Activated T-helper 1 cell treated with anti-CD3 and anti-CD28 coated beads, Interleukin-12 subunit alpha, Interleukin-12 subunit beta, Interleukin-2, Interleukin-4 antibody, amounts not matched to agents 30 ng/mL and 10 ng/mL and 1 ng/mL, durations not matched to agents 14 hours and 24 hours and 36 hours (primary cell): ENCODE measurements around the gene OR2G3. TPM values are rescaled to one million over a fixed set of nuclear protein-coding genes. Genes with fewer than 3 reads are reported as not detected.

Source experiments
- DNase-seq: peaks from one replicate; pipeline ENCODE4 v3.0.0; 2021; ENCODE audit warnings: low spot score
- H3K27ac Mint-ChIP-seq: one replicate; pipeline ENCODE4 v1.8.0; 2021; ENCODE audit warnings: mild to moderate bottlenecking, mixed read lengths
- H3K27me3 Mint-ChIP-seq: one replicate; pipeline ENCODE4 v1.8.0; 2022; ENCODE audit warnings: mild to moderate bottlenecking, moderate library complexity, mixed read lengths; ENCODE audit not compliant: insufficient read depth
- H3K36me3 Mint-ChIP-seq: one replicate; pipeline ENCODE4 v1.8.0; 2021; ENCODE audit warnings: low read depth, mixed read lengths
- H3K4me1 Mint-ChIP-seq: one replicate; pipeline ENCODE4 v1.8.0; 2021; ENCODE audit warnings: low read depth, mixed read lengths
- H3K4me3 Mint-ChIP-seq: one replicate; pipeline ENCODE4 v1.8.0; 2021; ENCODE audit warnings: mild to moderate bottlenecking, moderate library complexity, mixed read lengths
- H3K9me3 Mint-ChIP-seq: one replicate; pipeline ENCODE4 v1.8.0; 2021; ENCODE audit warnings: mixed read lengths
- intact Hi-C: fragments of 100-400 bp; cut with micrococcal nuclease; formaldehyde crosslinking; loops from one replicate; pipeline ENCODE4 v1.15.1; 2024
- total RNA-seq: library from RNA; stranded (reverse); gene quantifications from 2 replicates; pipeline ENCODE4 v1.2.3, GENCODE V29; 2022

OR2G3 gene
- total RNA-seq, 1 donor from 2014 or later: not detected

- Mint-ChIP-seq H3K36me3 (no peaks in the 10 kb centered on the region), H3K27me3 (peaks cover 2% of the 10 kb centered on the region), H3K4me3 (no peak overlapping the region), H3K9me3 (peaks cover 11% of the 10 kb centered on the region), H3K27ac (peak overlapping the region; percentile 22), H3K4me1 (no peaks in the 10 kb centered on the region)
- intact Hi-C loops: no loop called here
- DNase-seq: no peak
Measured at GRCh38 chr1:247638781-247639180, 33.4 kb downstream of the OR2G3 start.

DNA sequence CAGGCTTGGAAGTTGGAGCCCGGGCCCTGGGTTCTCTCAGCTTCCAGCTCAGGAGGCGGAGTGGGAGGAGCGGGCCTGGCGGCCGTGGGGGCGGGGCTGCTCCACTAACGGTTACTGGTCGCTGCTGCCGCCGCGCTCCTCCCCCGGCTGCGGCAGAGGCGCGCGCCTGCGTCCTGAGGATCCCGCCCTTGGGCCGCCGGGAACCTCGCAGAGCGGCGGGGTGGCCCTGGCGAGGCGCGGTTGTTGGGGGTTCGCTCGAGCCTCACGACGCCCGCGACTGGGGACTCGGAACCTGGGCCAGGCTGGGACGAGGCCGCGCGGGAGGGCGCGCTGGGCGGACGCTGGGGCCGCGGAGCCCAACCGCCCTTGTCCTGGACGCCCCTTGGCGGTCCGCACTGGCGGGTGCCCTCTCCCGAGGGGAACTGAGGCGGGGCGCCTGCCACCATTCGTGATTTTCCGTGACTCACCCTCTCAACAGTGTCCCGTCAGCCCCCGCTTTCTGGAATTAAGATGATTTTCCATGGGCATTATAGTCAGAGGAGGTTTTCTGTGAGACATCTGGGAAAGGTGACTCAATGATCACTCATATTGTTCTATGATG is 34.1 kb downstream of the OR2G3 start:
- Mint-ChIP-seq H3K27ac (no peak overlapping the region), H3K36me3 (no peaks in the 10 kb centered on the region), H3K9me3 (peaks cover 11% of the 10 kb centered on the region), H3K4me3 (no peak overlapping the region), H3K4me1 (no peaks in the 10 kb centered on the region), H3K27me3 (peaks cover 2% of the 10 kb centered on the region)
- intact Hi-C loops: no loop called here
- DNase-seq: no peak

DNA sequence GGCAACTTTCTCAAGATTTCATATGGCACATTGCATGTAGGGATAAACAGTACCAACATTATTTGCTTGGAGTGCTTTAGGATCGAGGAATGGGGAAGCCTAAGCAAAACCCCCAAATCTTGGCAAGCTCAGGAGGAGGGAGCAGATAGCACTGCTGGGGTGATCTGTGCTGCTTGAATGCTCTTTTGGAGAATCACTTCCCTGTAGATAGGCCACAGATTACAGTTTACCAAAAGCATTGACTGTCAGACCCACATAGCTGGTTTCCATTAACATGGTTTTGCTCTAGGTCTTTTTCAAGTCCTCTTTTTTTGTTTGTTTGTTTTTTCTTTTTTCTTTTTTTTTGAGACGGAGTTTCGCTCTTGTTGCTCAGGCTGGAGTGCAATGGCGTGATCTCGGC is 37.4 kb downstream of the OR2G3 start:
- peaks cover 2% of the 10 kb centered on the region for H3K27me3 Mint-ChIP-seq
- H3K4me3 Mint-ChIP-seq: no peak overlapping the region
- H3K4me1 Mint-ChIP-seq: no peaks in the 10 kb centered on the region
- H3K9me3 Mint-ChIP-seq: peaks cover 7% of the 10 kb centered on the region
- H3K27ac Mint-ChIP-seq: no peak overlapping the region
- intact Hi-C loops: no loop called here
- DNase-seq: no peak
- H3K36me3 Mint-ChIP-seq: no peaks in the 10 kb centered on the region

DNA sequence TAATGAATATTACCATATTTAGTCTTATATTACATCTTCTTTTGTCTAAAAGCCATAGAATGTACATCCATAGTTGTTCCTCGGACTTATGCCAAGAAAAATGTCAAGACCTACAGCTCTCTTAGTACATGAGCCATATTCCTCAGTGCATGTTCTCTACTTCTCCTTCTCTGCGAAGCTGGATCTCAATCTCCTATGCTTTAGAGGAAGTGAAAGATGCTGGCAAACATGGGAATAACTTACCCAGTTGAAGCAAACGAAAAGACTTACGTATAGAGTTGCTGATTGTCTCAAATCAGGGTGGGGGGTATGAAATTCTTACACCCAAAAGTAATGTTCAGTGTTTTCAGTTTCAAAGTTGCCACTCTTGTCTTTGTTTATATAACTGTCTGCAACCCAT is 41.5 kb downstream of the OR2G3 start:
- Mint-ChIP-seq H3K4me1 (no peaks in the 10 kb centered on the region), H3K27ac (no peak overlapping the region), H3K9me3 (no peaks in the 10 kb centered on the region), H3K36me3 (no peaks in the 10 kb centered on the region), H3K4me3 (no peak overlapping the region), H3K27me3 (no peaks in the 10 kb centered on the region)
- no peak for DNase-seq
- intact Hi-C loops: no loop called here

DNA sequence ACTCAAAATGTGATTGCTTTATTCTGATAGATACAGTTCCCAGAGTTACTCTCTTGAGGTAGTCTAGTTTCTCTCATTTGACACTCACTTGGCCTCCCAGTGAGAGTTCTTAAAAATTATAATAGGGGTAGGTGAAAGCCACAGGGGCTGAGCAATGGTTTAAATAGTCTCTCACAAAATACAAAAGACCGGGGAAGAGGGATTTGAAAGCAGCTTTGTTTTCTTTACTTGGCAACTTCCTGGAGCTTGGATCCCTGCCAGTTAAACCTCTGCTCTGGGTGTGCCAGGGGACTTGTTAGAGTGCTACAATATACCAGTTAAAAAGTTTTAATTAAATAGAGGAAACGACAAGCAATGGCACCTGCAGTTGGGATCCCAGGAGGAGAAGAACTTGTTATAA is 42.5 kb downstream of the OR2G3 start:
- Mint-ChIP-seq H3K27me3 (no peaks in the 10 kb centered on the region), H3K9me3 (no peaks in the 10 kb centered on the region), H3K4me1 (no peaks in the 10 kb centered on the region), H3K36me3 (no peaks in the 10 kb centered on the region), H3K27ac (no peak overlapping the region), H3K4me3 (no peak overlapping the region)
- intact Hi-C loops: no loop called here
- DNase-seq: no peak

GRCh38 chr1:247653040-247653439 is 47.7 kb downstream of the OR2G3 start:
- Mint-ChIP-seq H3K36me3 (no peaks in the 10 kb centered on the region), H3K4me3 (no peak overlapping the region), H3K27ac (no peak overlapping the region), H3K4me1 (no peaks in the 10 kb centered on the region), H3K27me3 (no peaks in the 10 kb centered on the region), H3K9me3 (no peaks in the 10 kb centered on the region)
- no peak for DNase-seq
- intact Hi-C loops: no loop called here

Other genes starting within 250 kb of the OR2G3 start
- gene NLRP3, start 189.4 kb upstream of the OR2G3 start, total RNA-seq: 0.12 TPM in 1 of 2 replicates, not detected in the other
- gene OR2B11, start 147.5 kb upstream of the OR2G3 start, total RNA-seq: not detected in 2 replicates
- gene OR2C3, start 69.1 kb upstream of the OR2G3 start, total RNA-seq: not detected in 2 replicates
- gene GCSAML, start 56.5 kb upstream of the OR2G3 start, total RNA-seq: 0.16 TPM in 1 of 2 replicates, not detected in the other
- gene OR2G2, start 17.2 kb upstream of the OR2G3 start, total RNA-seq: not detected in 2 replicates
- gene OR13G1, start 74.2 kb downstream of the OR2G3 start, total RNA-seq: not detected in 2 replicates
- gene OR6F1, start 111.1 kb downstream of the OR2G3 start, total RNA-seq: not detected in 2 replicates
- not detected in 2 replicates for gene OR14K1, start 133.0 kb downstream of the OR2G3 start, total RNA-seq
- not detected in 2 replicates for gene OR14A2, start 142.6 kb downstream of the OR2G3 start, total RNA-seq
- not detected in 2 replicates for gene OR1C1, start 155.0 kb downstream of the OR2G3 start, total RNA-seq
- not detected in 2 replicates for gene OR14A16, start 218.5 kb downstream of the OR2G3 start, total RNA-seq
- gene OR11L1, start 236.3 kb downstream of the OR2G3 start, total RNA-seq: not detected in 2 replicates